HepG2 (cell line): ENCODE data around the gene KCNJ6. TPM values are rescaled to one million over a fixed set of nuclear protein-coding genes. Genes with fewer than 3 reads are reported as not detected.

Experiments
- ATAC-seq: fragments of 200-7000 bp; cut with Tn5 transposase; 3 replicates; pipeline ENCODE4 v1.9.1; 2020; ENCODE audit warnings: mild to moderate bottlenecking, moderate library complexity
- BruUV-seq: library from RNA; stranded (reverse); fragments of 400-500 nt; replicated peaks from 2 replicates; lab custom pipeline; 2021; lab: Mats Ljungman, UMichigan
- CTCF ChIA-PET: fragments of 300-600 bp; formaldehyde crosslinking; extraction: SDS; loops from one replicate; lab custom pipeline; 2021; ENCODE audit warnings: low total read pairs, inconsistent platforms, low intra/inter-chr PET ratio; lab: Yijun Ruan, JAX
- POLR2A ChIA-PET: fragments of 350-600 bp; sonication (Branson Sonifier 250); formaldehyde crosslinking; loops from one replicate; lab custom pipeline; 2020; ENCODE audit warnings: antibody characterized with exemption, inconsistent platforms; lab: Yijun Ruan, JAX
- DNase-seq: peaks from one replicate; pipeline ENCODE4 v3.0.0-alpha.2; 2015; ENCODE audit warnings: low spot score
- FAIRE-seq: peaks from 3 replicates; lab custom pipeline; 2011; peaks lifted over from hg19 to GRCh38; lab: Jason Lieb, UNC
- H2AFZ ChIP-seq: one replicate; pipeline ENCODE4 v1.6.1; 2011; ENCODE audit warnings: low read length, inconsistent platforms
- H3K27ac ChIP-seq: fragments of 300-600 bp; 3 replicates; pipeline ENCODE4 v1.8.0; 2011; ENCODE audit warnings: mixed run types, mild to moderate bottlenecking, mixed read lengths, low read length, inconsistent platforms; ENCODE audit not compliant: insufficient read depth; ENCODE audit errors: extremely low read length
- H3K27me3 ChIP-seq, 2 experiments: fragments of 200-600 bp in 1 of 2; 2 replicates in 1 of 2; 3 replicates in 1 of 2; pipeline versions ENCODE4 v1.6.0 to v1.8.0; 2011; ENCODE audit warnings: low read length in 2 of 2, mild to moderate bottlenecking in 2 of 2, moderate library complexity in 2 of 2, inconsistent platforms in 1 of 2; ENCODE audit not compliant: insufficient read depth in 2 of 2, control insufficient read depth in 1 of 2
- H3K36me3 ChIP-seq, 2 experiments: fragments of 200-600 bp in 1 of 2; replicated peaks in 1 of 2; 2 replicates in 1 of 2; 3 replicates in 1 of 2; pipeline versions ENCODE4 v1.5.1 to v1.8.0; 2011; ENCODE audit warnings: low read length in 2 of 2, inconsistent platforms in 1 of 2; ENCODE audit not compliant: insufficient read depth in 2 of 2, control insufficient read depth in 1 of 2
- H3K4me1 ChIP-seq: 2 replicates; pipeline ENCODE4 v1.5.1; 2012; ENCODE audit warnings: low read length, inconsistent platforms; ENCODE audit not compliant: insufficient read depth
- H3K4me2 ChIP-seq: 2 replicates; pipeline ENCODE4 v1.6.0; 2011; ENCODE audit warnings: low read depth, low read length, inconsistent platforms
- H3K4me3 ChIP-seq, 3 experiments: fragments of 200-600 bp in 1 of 3; sonication (generic), shearing (Covaris generic) in 1 of 3; replicated peaks in 1 of 3; 2 replicates each; pipeline ENCODE4 v1.5.1; 2011 to 2016; ENCODE audit warnings: low read length in 3 of 3, inconsistent platforms in 2 of 3, low read depth in 2 of 3, mild to moderate bottlenecking in 2 of 3, control low read depth in 1 of 3, mixed read lengths in 1 of 3; ENCODE audit not compliant: insufficient read depth in 1 of 3
- H3K79me2 ChIP-seq: one replicate; pipeline ENCODE4 v1.6.1; 2011; ENCODE audit warnings: low read length, inconsistent platforms; ENCODE audit not compliant: insufficient read depth
- H3K9ac ChIP-seq: 2 replicates; pipeline ENCODE4 v1.6.0; 2011; ENCODE audit warnings: mild to moderate bottlenecking, low read depth, low read length, inconsistent platforms; ENCODE audit not compliant: insufficient read depth
- H3K9me3 ChIP-seq: 2 replicates; pipeline ENCODE4 v1.5.1; 2012; ENCODE audit warnings: mild to moderate bottlenecking, low read length
- H4K20me1 ChIP-seq: 2 replicates; pipeline ENCODE4 v1.6.0; 2011; ENCODE audit warnings: inconsistent platforms, mild to moderate bottlenecking, low read length, moderate library complexity; ENCODE audit not compliant: insufficient read depth
- ADNP ChIP-seq: sonication (generic); formaldehyde crosslinking; IDR thresholded peaks from 2 replicates; pipeline ENCODE4 v1.4.0; 2020; ENCODE audit warnings: missing genetic modification reagents
- POGZ ChIP-seq: sonication (generic); formaldehyde crosslinking; IDR thresholded peaks from 2 replicates; pipeline ENCODE4 v1.4.0; 2020; ENCODE audit warnings: mild to moderate bottlenecking, missing genetic modification reagents
- TBP ChIP-seq: sonication (generic); formaldehyde crosslinking; IDR thresholded peaks from 2 replicates; pipeline ENCODE4 v1.5.0; 2020; ENCODE audit warnings: missing genetic modification reagents
- ZNF3 ChIP-seq: IDR thresholded peaks from 2 replicates; pipeline ENCODE4 v1.7.0; 2017; ENCODE audit warnings: inconsistent platforms
- ZNF446 ChIP-seq: sonication (generic); formaldehyde crosslinking; IDR thresholded peaks from 2 replicates; pipeline ENCODE4 v1.5.0; 2020; ENCODE audit warnings: mild to moderate bottlenecking, missing genetic modification reagents
- WGBS: methylation state at CpG from one replicate; pipeline ENCODE4 v1.1.6; 2017; ENCODE audit warnings: low lambda C conversion rate; 5-methylcytosine and 5-hydroxymethylcytosine counted together
- in situ Hi-C: cut with HindIII; loops from 2 replicates; pipeline ENCODE4 v1.10.0; 2017; ENCODE audit warnings: low pct_unique_long_range_greater_than_20kb; ENCODE audit not compliant: extremely low pct_ligation_motif_present
- intact Hi-C: fragments of 100-400 bp; cut with micrococcal nuclease; formaldehyde crosslinking; loops from one replicate; pipeline ENCODE4 v1.10.0; 2022; ENCODE audit not compliant: unreplicated experiment
- polyA plus RNA-seq, 8 experiments: library from polyadenylated mRNA; depleted of rRNA in 3 of 8; stranded (reverse) in 7 of 8; unstranded in 1 of 8; fragments of >200 nt; fragmentation: Illumina TruSeq in 4 of 8; extraction: Trizol in 4 of 8; gene quantifications; 2 replicates each; pipeline versions ENCODE4 v1.2.1 to v1.2.3, GENCODE V29; 2011 to 2016; ENCODE audit warnings: low read depth in 4 of 8, missing spikeins in 1 of 8, mixed read lengths in 1 of 8; ENCODE audit not compliant: insufficient read depth in 1 of 8
- total RNA-seq, 5 experiments: library from RNA; depleted of rRNA; stranded (reverse); fragments of >200 nt; fragmentation: Illumina TruSeq; extraction: Trizol; gene quantifications; 2 replicates each; pipeline ENCODE4 v1.2.3, GENCODE V29; 2016; ENCODE audit warnings: low read depth in 1 of 5
- TF ChIP-seq, protein P1 (sequence below): sonication (generic); formaldehyde crosslinking; IDR thresholded peaks from 2 replicates; pipeline ENCODE4 v1.4.0; 2020; ENCODE audit warnings: missing genetic modification reagents
- TF ChIP-seq, protein P2 (sequence below): sonication (generic); formaldehyde crosslinking; IDR thresholded peaks from 2 replicates; pipeline ENCODE4 v1.4.0; 2020; ENCODE audit warnings: missing genetic modification reagents
- TF ChIP-seq, protein P3 (sequence below): conservative IDR thresholded peaks from 2 replicates; pipeline ENCODE4 v1.6.1; 2018; ENCODE audit warnings: missing genetic modification reagents

Gene KCNJ6
- total and polyA plus RNA-seq, 2 of the 13 experiments (the other 11 are each of a cell fraction or from before 2014, with no cell fraction given) = not detected

DNA sequence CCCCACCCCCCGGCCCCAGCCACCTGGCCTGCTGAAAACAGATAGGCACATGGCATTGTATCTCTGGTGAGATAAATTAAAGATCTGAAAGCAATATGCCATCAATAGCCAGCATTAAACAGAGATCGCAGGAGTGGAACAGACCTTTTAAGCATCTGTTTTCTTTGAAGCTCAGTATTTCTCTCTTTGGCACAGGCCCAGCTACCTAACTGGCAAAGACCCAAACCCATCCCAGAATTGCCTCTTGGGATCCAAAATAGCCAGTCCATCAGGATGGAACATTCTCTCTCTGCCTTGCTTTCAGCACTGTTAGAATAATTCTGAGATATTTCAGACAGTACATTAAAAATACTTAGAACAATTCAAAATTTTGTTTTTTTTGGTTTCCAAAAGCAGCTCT lies 46.0 kb downstream of the KCNJ6 start:
- Histone ChIP-seq H3K4me2 (no peak overlapping the region), H3K4me3 (no peak overlapping the region), H4K20me1 (no peaks in the 10 kb centered on the region), H3K27me3 (peaks cover 1 to 4% of the 10 kb centered on the region in 2 experiments; a peak in 2 of 5 replicates), H2AFZ (no peak overlapping the region), H3K27ac (no peak overlapping the region), H3K4me1 (no peaks in the 10 kb centered on the region), H3K36me3 (no peaks in the 10 kb centered on the region), H3K9ac (no peak overlapping the region), H3K79me2 (no peaks in the 10 kb centered on the region), H3K9me3 (no peaks in the 10 kb centered on the region)
- ChIA-PET CTCF (no interaction called here), POLR2A (no interaction called here)
- FAIRE-seq = no peak
- no peak for DNase-seq
- 0% methylated on average over 2 of the region's 2 CpGs for WGBS
- ATAC-seq = no peak
- no TSS peak for BruUV-seq
- intact Hi-C loops (no loop called here), in situ Hi-C loops (no loop called here)
- TF ChIP-seq ADNP (CRISPR knock-in tag) (no peak), TBP (CRISPR knock-in tag) (no peak), ZNF3 (CRISPR knock-in tag) (no peak), ZNF446 (no peak), POGZ (CRISPR knock-in tag) (no peak)
- TF ChIP-seq, protein P1, sequence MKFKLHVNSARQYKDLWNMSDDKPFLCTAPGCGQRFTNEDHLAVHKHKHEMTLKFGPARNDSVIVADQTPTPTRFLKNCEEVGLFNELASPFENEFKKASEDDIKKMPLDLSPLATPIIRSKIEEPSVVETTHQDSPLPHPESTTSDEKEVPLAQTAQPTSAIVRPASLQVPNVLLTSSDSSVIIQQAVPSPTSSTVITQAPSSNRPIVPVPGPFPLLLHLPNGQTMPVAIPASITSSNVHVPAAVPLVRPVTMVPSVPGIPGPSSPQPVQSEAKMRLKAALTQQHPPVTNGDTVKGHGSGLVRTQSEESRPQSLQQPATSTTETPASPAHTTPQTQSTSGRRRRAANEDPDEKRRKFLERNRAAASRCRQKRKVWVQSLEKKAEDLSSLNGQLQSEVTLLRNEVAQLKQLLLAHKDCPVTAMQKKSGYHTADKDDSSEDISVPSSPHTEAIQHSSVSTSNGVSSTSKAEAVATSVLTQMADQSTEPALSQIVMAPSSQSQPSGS = no peak
- TF ChIP-seq, protein P2, sequence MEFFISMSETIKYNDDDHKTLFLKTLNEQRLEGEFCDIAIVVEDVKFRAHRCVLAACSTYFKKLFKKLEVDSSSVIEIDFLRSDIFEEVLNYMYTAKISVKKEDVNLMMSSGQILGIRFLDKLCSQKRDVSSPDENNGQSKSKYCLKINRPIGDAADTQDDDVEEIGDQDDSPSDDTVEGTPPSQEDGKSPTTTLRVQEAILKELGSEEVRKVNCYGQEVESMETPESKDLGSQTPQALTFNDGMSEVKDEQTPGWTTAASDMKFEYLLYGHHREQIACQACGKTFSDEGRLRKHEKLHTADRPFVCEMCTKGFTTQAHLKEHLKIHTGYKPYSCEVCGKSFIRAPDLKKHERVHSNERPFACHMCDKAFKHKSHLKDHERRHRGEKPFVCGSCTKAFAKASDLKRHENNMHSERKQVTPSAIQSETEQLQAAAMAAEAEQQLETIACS = no peak
- TF ChIP-seq, protein P3, sequence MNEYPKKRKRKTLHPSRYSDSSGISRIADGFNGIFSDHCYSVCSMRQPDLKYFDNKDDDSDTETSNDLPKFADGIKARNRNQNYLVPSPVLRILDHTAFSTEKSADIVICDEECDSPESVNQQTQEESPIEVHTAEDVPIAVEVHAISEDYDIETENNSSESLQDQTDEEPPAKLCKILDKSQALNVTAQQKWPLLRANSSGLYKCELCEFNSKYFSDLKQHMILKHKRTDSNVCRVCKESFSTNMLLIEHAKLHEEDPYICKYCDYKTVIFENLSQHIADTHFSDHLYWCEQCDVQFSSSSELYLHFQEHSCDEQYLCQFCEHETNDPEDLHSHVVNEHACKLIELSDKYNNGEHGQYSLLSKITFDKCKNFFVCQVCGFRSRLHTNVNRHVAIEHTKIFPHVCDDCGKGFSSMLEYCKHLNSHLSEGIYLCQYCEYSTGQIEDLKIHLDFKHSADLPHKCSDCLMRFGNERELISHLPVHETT = no peak
